CD4-positive, alpha-beta memory T cell (primary cell): ENCODE results near the gene SGK1. TPM values are rescaled to one million over a fixed set of nuclear protein-coding genes. Genes with fewer than 3 reads are reported as not detected.
"Not testable (repeated sequence)": the region's sequence is repeated elsewhere in the genome, so short reads cannot be mapped to it uniquely, and the experiment has no call there.

Experiments
- CTCF ChIA-PET: fragments of 350-600 bp; sonication (Branson Sonifier 250); formaldehyde crosslinking; loops from one replicate; lab custom pipeline; 2021; ENCODE audit warnings: inconsistent platforms; ENCODE audit not compliant: partially characterized antibody; lab: Charles Lee
- POLR2A ChIA-PET: fragments of 350-600 bp; sonication (Branson Sonifier 250); formaldehyde crosslinking; loops from one replicate; lab custom pipeline; 2021; ENCODE audit not compliant: partially characterized antibody; lab: Charles Lee
- DNase-seq, 5 donors: peaks; one replicate each; pipeline versions ENCODE4 v3.0.0 to v3.0.0-alpha.2; 2020 to 2022; ENCODE audit warnings: mixed read lengths in 1 of 5
- H3K27ac ChIP-seq: one replicate; pipeline ENCODE4 v1.7.0; 2013; ENCODE audit warnings: low read depth, low read length
- H3K27me3 ChIP-seq: 2 replicates; pipeline ENCODE4 v1.7.0; 2013; ENCODE audit warnings: mild to moderate bottlenecking, low read length, moderate library complexity; ENCODE audit not compliant: insufficient read depth
- H3K36me3 ChIP-seq: 2 replicates; pipeline ENCODE4 v1.7.0; 2013; ENCODE audit warnings: mild to moderate bottlenecking, low read length, moderate library complexity; ENCODE audit not compliant: insufficient read depth
- H3K4me1 ChIP-seq: 2 replicates; pipeline ENCODE4 v1.7.0; 2013; ENCODE audit warnings: mild to moderate bottlenecking, low read length, moderate library complexity; ENCODE audit not compliant: insufficient read depth
- H3K4me3 ChIP-seq, 2 donors: one replicate each; pipeline ENCODE4 v1.7.0; 2013; ENCODE audit warnings: low read length in 2 of 2, mild to moderate bottlenecking in 1 of 2
- H3K9me3 ChIP-seq, 2 donors: one replicate each; pipeline ENCODE4 v1.7.0; 2013; ENCODE audit warnings: low read length in 2 of 2, control low read depth in 1 of 2; ENCODE audit not compliant: control insufficient read depth in 1 of 2
- H3K27ac Mint-ChIP-seq, 7 donors: one replicate each; pipeline ENCODE4 v1.8.0; 2020 to 2021; ENCODE audit warnings: mixed read lengths in 7 of 7, mild to moderate bottlenecking in 6 of 7, inconsistent platforms in 3 of 7, moderate library complexity in 3 of 7
- H3K27me3 Mint-ChIP-seq, 2 donors: one replicate each; pipeline ENCODE4 v1.8.0; 2020 to 2021; ENCODE audit warnings: mixed read lengths in 2 of 2
- H3K36me3 Mint-ChIP-seq, 2 donors: one replicate each; pipeline ENCODE4 v1.8.0; 2020 to 2021; ENCODE audit warnings: mixed read lengths in 2 of 2, inconsistent platforms in 1 of 2, mild to moderate bottlenecking in 1 of 2
- H3K4me1 Mint-ChIP-seq, 4 donors: one replicate each; pipeline ENCODE4 v1.8.0; 2020 to 2021; ENCODE audit warnings: mixed read lengths in 4 of 4, mild to moderate bottlenecking in 1 of 4
- H3K4me3 Mint-ChIP-seq, 8 donors: one replicate each; pipeline ENCODE4 v1.8.0; 2020 to 2021; ENCODE audit warnings: mixed read lengths in 8 of 8, mild to moderate bottlenecking in 7 of 8, moderate library complexity in 6 of 8, inconsistent platforms in 3 of 8
- H3K9me3 Mint-ChIP-seq, 8 donors: one replicate each; pipeline ENCODE4 v1.8.0; 2020 to 2021; ENCODE audit warnings: mixed read lengths in 8 of 8, mild to moderate bottlenecking in 5 of 8, inconsistent platforms in 3 of 8, moderate library complexity in 1 of 8
- intact Hi-C: fragments of 100-400 bp; cut with micrococcal nuclease; formaldehyde crosslinking; loops from one replicate; pipeline ENCODE4 v1.15.1; 2023
- polyA plus RNA-seq, 2 donors: library from polyadenylated mRNA; unstranded; fragments of 300-500 nt; fragmentation: Illumina TruSeq; gene quantifications; one replicate each; pipeline ENCODE4 v1.2.3, GENCODE V29; 2021
- total RNA-seq, 2 experiments: library from RNA; stranded (reverse); gene quantifications; one replicate each; pipeline ENCODE4 v1.2.3, GENCODE V29; 2021

SGK1 gene
- total and polyA plus RNA-seq, 4 experiments from 2014 or later: 5.8 to 46.9 (median 15.1) TPM

DNA sequence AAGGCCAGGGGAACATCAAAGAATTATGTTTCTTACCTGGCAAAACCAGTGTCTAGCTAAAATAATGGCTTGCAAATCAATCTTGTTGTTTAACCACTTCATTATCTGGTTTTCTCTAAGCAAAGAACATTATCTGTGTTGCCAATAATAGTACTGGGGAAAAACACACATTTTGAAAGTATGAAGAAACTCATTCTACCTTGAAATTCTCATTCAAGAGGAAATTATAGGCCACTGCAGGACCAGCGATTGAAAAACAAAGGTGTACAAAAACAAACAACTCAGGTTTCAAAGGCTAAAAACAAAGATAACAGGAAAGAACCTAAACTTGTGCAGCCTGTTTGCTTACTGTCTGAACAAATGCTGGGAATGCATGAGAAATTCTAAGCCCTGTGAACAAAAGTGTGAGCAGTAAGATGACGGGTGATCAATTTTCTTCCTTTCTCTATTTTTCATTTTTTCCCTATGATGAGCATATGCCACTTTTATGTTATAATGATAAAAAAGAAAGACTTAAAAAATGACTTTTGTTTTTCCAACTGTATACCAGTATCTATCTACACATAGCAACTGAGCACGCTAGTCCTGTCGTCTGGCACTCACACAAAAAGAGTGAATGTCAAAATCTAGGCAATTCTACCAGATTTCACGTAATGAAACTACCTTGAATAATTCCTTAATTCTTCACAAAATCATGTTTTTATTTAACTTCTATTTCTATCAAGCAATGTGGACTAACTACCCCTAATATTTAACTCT lies 117.9 kb downstream of the SGK1 start:
- intact Hi-C loops: no loop called here
- ChIA-PET POLR2A (no interaction called here), CTCF (no interaction called here)
- Histone ChIP-seq H3K4me3 (no peak overlapping the region), H3K27me3 (no peaks in the 10 kb centered on the region), H3K36me3 (no peaks in the 10 kb centered on the region), H3K4me1 (peaks cover 6% of the 10 kb centered on the region), H3K9me3 (no peaks in the 10 kb centered on the region), H3K27ac (no peak overlapping the region)
- no peak for DNase-seq
- peaks cover 0 to 16% (median 10%) of the 10 kb centered on the region in 8 donors for H3K9me3 Mint-ChIP-seq
- H3K4me1 Mint-ChIP-seq: peaks cover 6 to 11% (median 10%) of the 10 kb centered on the region in 4 donors
- H3K27ac Mint-ChIP-seq: no peak overlapping the region
- no peak overlapping the region for H3K4me3 Mint-ChIP-seq
- H3K27me3 Mint-ChIP-seq: no peaks in the 10 kb centered on the region
- peaks cover 0 to 4% of the 10 kb centered on the region in 2 donors for H3K36me3 Mint-ChIP-seq

DNA sequence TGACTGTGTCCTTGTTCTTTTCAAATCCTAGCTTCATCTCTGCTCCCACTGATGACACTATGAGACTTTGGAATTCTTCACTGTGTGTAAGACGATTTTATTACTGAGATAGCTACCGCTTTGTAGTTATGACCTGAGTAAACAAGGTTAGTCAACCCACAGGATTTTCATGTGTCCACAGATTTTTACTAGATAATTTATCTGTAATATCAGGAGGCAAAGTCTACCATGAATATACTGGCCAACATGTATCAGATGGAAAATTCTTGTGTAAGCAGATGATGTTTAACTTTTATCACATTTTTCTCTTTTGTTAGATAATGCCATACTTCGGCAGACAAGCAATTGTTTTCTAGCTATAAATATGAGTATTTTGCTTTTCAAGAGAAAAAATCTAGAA lies 119.8 kb downstream of the SGK1 start:
- Mint-ChIP-seq H3K27me3 (no peaks in the 10 kb centered on the region), H3K4me3 (no peak overlapping the region), H3K4me1 (peaks cover 6 to 12% (median 10%) of the 10 kb centered on the region in 4 donors), H3K36me3 (peaks cover 0 to 2% of the 10 kb centered on the region in 2 donors), H3K27ac (no peak overlapping the region), H3K9me3 (peaks cover 0 to 5% (median 0%) of the 10 kb centered on the region in 8 donors)
- no peak overlapping the region for H3K4me3 ChIP-seq
- peaks cover 6% of the 10 kb centered on the region for H3K4me1 ChIP-seq
- no peaks in the 10 kb centered on the region for H3K27me3 ChIP-seq
- H3K9me3 ChIP-seq: no peaks in the 10 kb centered on the region
- CTCF ChIA-PET: no interaction called here
- H3K36me3 ChIP-seq: no peaks in the 10 kb centered on the region
- no peak overlapping the region for H3K27ac ChIP-seq
- DNase-seq: no peak
- POLR2A ChIA-PET: no interaction called here
- intact Hi-C loops: no loop called here

DNA sequence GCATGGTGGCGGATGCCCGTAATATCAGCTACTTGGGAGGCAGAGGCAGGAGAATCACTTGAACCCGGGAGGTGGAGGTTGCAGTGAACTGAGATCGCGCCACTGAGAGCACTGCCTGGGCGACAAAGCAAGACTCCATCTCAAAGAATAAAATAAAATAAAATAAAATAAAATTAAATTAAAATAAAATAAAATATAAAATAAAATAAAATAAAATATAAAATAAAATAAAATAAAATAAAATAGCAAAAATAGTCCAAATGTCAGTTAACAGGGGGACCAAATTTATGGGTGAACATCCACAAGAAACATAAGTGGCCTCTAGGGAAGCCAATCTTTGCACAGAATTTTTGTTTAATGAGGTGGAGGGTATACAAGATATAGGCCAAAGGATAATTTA lies 120.2 kb downstream of the SGK1 start:
- intact Hi-C loops, H3K9me3 Mint-ChIP-seq, H3K36me3 Mint-ChIP-seq, H3K9me3 ChIP-seq, H3K27ac ChIP-seq, DNase-seq, H3K4me3 ChIP-seq, H3K4me3 Mint-ChIP-seq, H3K27me3 ChIP-seq, POLR2A ChIA-PET, CTCF ChIA-PET, H3K4me1 ChIP-seq, H3K27me3 Mint-ChIP-seq, H3K27ac Mint-ChIP-seq, H3K36me3 ChIP-seq: not testable (repeated sequence)
- peaks cover 6 to 12% (median 10%) of the 10 kb centered on the region in 4 donors for H3K4me1 Mint-ChIP-seq

DNA sequence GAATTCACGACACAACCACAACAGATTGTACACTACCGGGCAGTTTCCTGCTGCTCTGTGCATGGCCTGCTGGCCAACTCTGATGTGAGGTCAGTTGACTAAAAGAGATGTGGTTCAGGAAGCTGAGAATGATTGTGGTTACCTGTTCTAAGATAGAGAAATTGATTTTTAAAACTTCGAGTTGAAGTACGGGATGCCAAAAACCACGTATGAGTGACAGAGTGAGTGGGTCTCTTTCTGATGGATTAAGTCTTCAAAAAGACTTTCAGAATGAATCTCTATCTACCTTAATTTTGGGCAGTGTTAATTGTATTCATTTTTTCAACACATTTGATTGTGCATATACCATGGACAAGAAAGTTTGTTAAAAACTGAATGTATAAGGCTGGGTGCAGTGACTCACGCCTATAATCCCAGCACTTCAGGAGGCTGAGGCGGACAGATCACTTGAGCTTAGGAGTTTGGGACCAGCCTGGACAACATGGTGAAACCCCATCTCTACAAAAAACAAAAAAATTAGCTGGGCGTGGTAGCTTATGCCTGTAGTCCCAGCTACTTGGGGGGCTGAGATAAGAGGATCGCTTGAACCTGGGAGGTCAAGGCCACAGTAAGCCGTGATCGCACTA lies 121.2 kb downstream of the SGK1 start:
- peaks cover 0 to 1% of the 10 kb centered on the region in 2 donors for H3K36me3 Mint-ChIP-seq
- H3K27me3 ChIP-seq: no peaks in the 10 kb centered on the region
- H3K27me3 Mint-ChIP-seq: no peaks in the 10 kb centered on the region
- no peaks in the 10 kb centered on the region for H3K9me3 ChIP-seq
- H3K36me3 ChIP-seq: no peaks in the 10 kb centered on the region
- peaks cover 6 to 12% (median 10%) of the 10 kb centered on the region in 4 donors for H3K4me1 Mint-ChIP-seq
- ChIA-PET POLR2A (no interaction called here), CTCF (interaction anchor here (0.6 kb wide), 1 partner anchor 68 kb away, joined by 3 read pairs; no protein-coding TSS in a partner anchor)
- H3K27ac Mint-ChIP-seq: peak overlapping the region in 4 of 7 donors; percentile 12 to 64 (median 42)
- no peak overlapping the region for H3K4me3 ChIP-seq
- DNase-seq: no peak
- no peak overlapping the region for H3K27ac ChIP-seq
- peaks cover 6% of the 10 kb centered on the region for H3K4me1 ChIP-seq
- no peaks in the 10 kb centered on the region for H3K9me3 Mint-ChIP-seq
- no peak overlapping the region for H3K4me3 Mint-ChIP-seq
- intact Hi-C loops: no loop called here

DNA sequence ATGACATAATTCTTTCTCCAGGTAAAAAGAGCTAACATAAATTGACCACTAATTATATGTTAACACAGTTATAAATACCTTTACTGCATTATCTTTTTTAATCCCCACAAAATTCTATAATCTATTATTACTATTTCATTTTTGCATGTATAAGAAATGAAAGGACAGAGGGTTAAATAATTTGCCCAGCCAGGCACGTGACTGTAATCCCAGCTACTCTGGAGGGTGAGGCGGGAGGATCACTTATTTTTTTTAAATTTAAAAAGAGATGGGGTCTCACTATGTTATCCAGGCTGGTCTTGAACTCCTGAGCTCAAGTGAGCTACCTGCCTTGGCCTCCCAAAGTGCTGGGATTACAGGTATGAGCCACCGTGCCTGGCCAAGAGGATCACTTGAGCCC lies 121.9 kb downstream of the SGK1 start:
- Mint-ChIP-seq H3K9me3 (no peaks in the 10 kb centered on the region), H3K4me3 (no peak overlapping the region), H3K4me1 (peaks cover 6 to 12% (median 10%) of the 10 kb centered on the region in 4 donors), H3K36me3 (no peaks in the 10 kb centered on the region), H3K27me3 (no peaks in the 10 kb centered on the region), H3K27ac (no peak overlapping the region)
- no peaks in the 10 kb centered on the region for H3K36me3 ChIP-seq
- ChIA-PET POLR2A (interaction anchor here (0.6 kb wide), 1 partner anchor 37 kb away, joined by 3 read pairs; no protein-coding TSS in a partner anchor), CTCF (interaction anchor here (0.6 to 0.8 kb wide), 2 partner anchors 17 to 68 kb away, joined by 3 to 5 read pairs; no protein-coding TSS in a partner anchor)
- H3K9me3 ChIP-seq: no peaks in the 10 kb centered on the region
- no peaks in the 10 kb centered on the region for H3K27me3 ChIP-seq
- intact Hi-C loops: no loop called here
- no peak overlapping the region for H3K27ac ChIP-seq
- no peak overlapping the region for H3K4me3 ChIP-seq
- DNase-seq: no peak
- H3K4me1 ChIP-seq: peaks cover 6% of the 10 kb centered on the region

DNA sequence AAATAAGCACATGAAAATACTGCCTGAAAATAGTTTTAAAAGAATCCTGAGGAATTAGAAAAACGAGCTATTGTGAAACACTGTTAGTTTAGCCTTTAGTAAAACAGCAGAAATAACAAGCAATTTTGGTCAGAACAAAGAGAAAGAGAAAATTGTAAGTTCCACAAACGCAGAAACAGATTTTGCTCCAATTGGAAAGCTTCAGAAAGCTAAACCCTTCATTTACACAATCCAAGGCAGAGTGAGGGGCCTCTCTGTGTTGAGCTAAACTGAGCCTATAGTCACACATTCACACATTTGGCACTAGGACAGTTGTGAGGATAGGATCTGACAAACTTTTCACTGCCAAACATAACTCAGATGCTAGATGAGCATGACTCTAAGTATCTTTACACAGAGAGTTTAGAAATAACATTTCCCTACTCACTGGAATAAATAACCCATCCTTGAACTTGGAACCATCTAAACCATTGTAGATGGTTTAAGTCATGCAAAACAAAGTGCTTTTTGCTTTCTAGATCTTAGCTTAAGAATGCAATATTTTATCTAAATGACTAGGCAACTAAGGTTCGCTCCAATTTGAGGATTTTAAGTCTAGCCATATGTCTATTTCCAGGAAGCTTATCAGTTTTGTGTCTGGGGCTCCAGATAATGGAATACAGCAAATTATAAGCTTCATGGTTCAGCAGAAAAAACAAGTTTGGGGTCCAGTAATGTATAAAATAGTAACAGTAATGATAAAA lies 122.6 kb downstream of the SGK1 start:
- peaks cover 6 to 12% (median 10%) of the 10 kb centered on the region in 4 donors for H3K4me1 Mint-ChIP-seq
- intact Hi-C loops: no loop called here

More for the DNA sequence above, 122.6 kb downstream of the SGK1 start:
- Histone ChIP-seq H3K27ac (no peak overlapping the region), H3K4me1 (peaks cover 6% of the 10 kb centered on the region), H3K27me3 (no peaks in the 10 kb centered on the region), H3K4me3 (no peak overlapping the region), H3K36me3 (no peaks in the 10 kb centered on the region), H3K9me3 (no peaks in the 10 kb centered on the region)
- no peaks in the 10 kb centered on the region for H3K36me3 Mint-ChIP-seq
- POLR2A ChIA-PET: interaction anchor here (0.6 kb wide), 1 partner anchor 38 kb away, joined by 3 read pairs; no protein-coding TSS in a partner anchor
- H3K4me3 Mint-ChIP-seq: no peak overlapping the region
- no peak for DNase-seq
- H3K9me3 Mint-ChIP-seq: no peaks in the 10 kb centered on the region
- no peaks in the 10 kb centered on the region for H3K27me3 Mint-ChIP-seq
- CTCF ChIA-PET: interaction anchor here (0.8 to 1.6 kb wide), 2 partner anchors 12 to 16 kb away, joined by 3 to 5 read pairs; no protein-coding TSS in a partner anchor
- peak overlapping the region in 1 of 7 donors; percentile 22 for H3K27ac Mint-ChIP-seq
